Measurements from ENCODE around the gene TMBIM1. TPM values are rescaled to one million over a fixed set of nuclear protein-coding genes. Genes with fewer than 3 reads are reported as not detected.
A peak's percentile ranks its signal among the peaks of the same experiment; 100 is the strongest.
"Not testable (repeated sequence)": the region's sequence is repeated elsewhere in the genome, so short reads cannot be mapped to it uniquely, and the experiment has no call there.

The TMBIM1 gene
- total RNA-seq, 1 donor from 2014 or later: 211 TPM

DNA sequence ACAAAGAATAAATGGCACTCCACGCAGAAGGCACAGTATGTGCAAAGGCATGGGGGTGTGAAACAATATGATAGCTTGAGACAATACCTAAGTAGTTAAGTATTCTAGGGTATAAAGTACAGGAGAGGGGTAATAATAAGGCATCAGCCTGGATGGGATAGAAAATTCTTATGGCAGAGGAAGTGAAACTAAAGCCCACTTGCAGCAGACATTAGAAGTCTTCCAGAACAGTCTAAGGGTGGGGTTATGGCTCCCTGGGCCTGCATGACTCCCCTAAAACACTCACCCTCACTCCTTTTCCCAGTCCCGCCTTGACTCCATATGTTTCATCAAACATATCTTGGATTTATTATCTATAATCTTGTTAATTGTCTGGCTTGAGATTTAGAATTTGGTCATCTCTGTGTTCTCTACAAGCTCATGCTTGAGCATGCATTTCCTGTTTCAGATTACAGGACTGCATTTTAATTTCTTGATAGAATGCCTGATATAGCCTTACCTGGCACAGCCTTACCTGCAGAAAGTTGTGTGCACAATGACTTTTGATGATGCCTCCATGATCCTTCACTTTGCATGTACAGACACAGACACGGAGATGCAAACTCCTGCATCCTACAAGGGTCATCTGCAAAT lies 28.5 kb upstream of the TMBIM1 start:
- ATAC-seq: no peak
- intact Hi-C loops (cut with DNase I): no loop called here

DNA sequence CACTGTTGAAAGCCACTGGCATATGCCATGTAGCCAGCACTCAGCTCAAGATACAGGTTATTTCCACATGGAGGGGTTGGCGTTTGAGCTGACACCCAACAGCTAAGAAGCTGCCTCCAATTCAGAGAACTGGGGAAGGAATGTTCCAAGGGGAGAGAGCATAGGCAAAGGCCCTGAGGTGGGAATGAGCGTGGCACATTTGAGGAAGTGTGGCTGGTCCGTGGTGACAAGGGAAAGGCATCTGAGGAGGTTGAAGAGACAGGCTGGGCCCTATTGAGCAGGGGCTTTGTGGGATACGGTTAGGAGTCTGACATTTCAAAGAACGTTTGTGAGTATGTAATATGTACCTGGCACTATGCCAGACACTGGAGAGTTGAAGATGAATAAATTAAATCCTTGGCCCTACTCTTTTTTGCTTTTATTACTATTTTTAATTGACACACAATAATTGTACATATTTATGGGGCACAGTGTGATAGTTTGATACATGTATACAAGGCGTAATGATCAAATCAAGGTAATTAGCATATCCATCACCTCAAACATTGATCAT lies 27.6 kb upstream of the TMBIM1 start:
- DNase-seq (ENCODE audit: low spot score) (no peak), ATAC-seq (no peak)
- intact Hi-C loops (cut with DNase I): no loop called here

More for the DNA sequence above, 28.5 kb upstream of the TMBIM1 start:
- no peak for DNase-seq (ENCODE audit: low spot score)

DNA sequence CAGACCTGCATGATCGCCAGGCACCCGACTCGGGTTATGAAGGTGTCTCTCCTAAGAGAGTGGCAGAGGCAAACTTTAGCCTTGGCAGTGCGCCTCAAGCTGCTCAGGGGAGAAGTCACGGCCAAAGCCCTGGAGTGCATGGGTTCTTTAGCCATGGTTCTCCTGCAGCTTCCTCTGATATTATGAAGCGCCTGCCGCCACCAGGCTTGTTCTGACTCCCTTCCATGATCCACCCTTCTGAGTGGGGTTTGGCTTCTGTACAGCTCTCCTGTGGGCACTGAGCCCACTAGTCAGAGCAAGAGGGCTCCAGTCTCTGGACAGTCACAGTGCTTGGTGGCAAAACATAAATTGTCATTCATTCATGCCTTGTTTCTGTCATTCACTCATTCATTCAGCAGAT lies 25.9 kb upstream of the TMBIM1 start:
- DNase-seq (ENCODE audit: low spot score): no peak
- intact Hi-C loops (cut with DNase I): no loop called here
- no peak for ATAC-seq

DNA sequence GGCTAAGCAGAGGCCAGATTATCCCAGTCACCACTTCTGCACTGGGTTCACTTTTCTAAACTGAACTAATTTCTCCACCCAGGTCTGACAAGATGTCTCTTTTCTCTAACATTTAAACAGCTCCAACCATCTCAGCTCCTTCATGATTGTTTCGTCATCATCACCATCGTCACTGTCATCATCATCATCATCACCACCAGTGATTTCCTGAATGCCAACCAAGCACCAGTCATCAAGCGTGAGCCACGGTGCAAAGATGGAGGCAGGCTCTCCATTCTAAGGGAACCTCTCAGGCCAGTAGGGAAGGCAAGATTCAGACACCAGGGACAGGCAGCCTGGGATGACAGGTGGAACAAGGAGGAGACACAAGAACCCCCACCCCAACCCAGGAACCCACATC lies 25.5 kb upstream of the TMBIM1 start:
- intact Hi-C loops (cut with DNase I): no loop called here

DNA sequence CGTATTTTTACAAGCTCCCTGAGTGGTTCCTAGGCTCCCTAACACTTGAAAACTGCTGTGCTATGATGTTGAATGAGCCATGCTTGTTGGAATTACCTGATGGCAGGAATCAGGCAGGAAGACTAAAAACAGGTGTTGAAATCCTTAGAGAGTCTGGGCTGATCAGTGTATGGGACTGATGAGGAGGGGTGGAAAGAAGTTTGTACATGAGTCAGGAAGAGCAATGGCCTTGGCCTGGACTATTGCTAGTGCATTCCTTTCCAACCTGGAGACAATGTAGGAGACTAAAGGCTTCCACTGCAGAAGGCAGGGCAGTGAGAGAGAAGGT lies 25.0 kb upstream of the TMBIM1 start:
- DNase-seq (ENCODE audit: low spot score): no peak
- intact Hi-C loops (cut with DNase I): no loop called here
- ATAC-seq: no peak

More for the DNA sequence above, 25.5 kb upstream of the TMBIM1 start:
- DNase-seq (ENCODE audit: low spot score): no peak
- no peak for ATAC-seq

DNA sequence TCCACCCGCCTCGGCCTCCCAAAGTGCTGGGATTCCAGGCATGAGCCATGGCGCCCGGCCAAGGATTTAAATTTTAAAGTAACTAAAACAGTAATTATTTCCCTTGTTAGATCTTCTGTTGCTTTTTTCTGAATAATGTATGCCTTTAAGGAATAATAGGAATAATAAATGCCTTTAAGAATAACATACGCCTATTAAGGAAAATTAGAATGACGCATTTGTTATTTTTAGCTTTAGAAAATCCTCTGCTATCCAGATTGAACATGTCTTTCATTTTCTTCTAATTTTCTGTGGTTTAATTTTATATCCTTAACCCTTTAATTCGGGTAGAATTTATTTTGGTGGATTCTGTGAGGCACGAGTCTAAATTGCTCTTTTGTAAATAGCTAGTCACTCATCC lies 23.1 kb upstream of the TMBIM1 start:
- no peak for ATAC-seq
- DNase-seq (ENCODE audit: low spot score): no peak
- intact Hi-C loops (cut with DNase I): no loop called here

DNA sequence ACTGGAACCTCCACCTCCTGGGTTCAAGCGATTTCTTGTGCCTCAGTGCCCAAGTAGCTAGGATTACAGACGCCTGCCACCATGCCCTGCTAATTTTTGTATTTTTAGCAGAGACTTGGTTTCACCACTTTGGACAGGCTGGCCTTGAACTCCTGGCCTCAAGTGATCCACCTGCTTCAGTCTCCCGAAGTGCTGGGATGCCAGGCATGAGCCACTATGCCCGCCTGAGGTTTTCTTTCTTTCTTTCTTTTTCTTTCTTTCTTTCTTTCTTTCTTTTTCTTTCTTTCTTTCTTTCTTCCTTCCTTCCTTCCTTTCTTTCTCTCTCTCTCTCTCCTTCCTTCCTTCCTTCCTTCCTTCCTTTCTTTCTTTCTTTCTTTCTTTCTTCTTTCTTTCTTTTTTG lies 22.5 kb upstream of the TMBIM1 start:
- ATAC-seq; intact Hi-C loops (cut with DNase I); DNase-seq (ENCODE audit: low spot score): not testable (repeated sequence)

DNA sequence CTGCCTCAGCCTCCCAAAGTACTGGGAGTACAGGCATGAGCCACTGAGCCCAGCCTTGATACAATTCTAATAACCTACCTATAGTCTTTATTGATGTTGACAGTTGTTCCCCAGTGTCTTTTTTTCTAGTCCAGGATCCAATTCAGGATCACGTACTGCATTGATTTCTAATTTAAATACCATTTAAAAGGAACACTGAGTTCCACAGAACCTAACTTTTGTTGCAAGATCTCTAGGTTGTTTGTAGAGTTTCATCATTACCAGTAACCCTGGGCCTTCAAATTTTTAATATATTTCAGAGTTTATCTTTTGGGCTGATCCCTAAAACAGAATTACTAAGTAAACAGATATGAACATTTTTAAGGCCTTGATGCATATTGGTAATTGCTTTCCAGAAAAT lies 21.1 kb upstream of the TMBIM1 start:
- intact Hi-C loops (cut with DNase I): loop anchor here (1.0 kb wide), 1 partner anchor 29 kb away; no protein-coding TSS in a partner anchor
- DNase-seq (ENCODE audit: low spot score): no peak
- ATAC-seq: no peak

DNA sequence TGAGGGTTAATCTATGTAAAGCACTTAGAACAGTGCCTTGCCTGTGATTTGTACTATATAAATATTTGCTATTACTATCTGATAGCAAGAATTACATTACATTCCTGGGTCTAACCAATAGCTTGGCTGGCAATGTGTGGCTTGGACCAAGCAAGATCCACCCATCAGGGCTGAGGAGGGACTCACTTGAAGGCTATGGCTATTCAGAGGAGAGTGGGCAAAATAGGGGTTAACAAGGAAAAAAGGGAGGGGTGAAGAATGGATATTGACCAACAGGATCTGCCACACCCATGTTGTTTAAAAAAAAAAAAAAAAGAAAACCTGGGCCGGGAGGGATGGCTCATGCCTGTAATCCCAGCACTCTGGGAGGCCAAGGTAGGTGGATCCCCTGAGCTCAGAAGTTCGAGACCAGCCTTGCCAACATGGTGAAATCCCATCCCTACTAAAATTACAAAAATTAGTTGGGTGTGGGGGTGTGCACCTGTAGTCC lies 20.0 kb upstream of the TMBIM1 start:
- ATAC-seq: no peak
- DNase-seq (ENCODE audit: low spot score): no peak
- intact Hi-C loops (cut with DNase I): no loop called here

DNA sequence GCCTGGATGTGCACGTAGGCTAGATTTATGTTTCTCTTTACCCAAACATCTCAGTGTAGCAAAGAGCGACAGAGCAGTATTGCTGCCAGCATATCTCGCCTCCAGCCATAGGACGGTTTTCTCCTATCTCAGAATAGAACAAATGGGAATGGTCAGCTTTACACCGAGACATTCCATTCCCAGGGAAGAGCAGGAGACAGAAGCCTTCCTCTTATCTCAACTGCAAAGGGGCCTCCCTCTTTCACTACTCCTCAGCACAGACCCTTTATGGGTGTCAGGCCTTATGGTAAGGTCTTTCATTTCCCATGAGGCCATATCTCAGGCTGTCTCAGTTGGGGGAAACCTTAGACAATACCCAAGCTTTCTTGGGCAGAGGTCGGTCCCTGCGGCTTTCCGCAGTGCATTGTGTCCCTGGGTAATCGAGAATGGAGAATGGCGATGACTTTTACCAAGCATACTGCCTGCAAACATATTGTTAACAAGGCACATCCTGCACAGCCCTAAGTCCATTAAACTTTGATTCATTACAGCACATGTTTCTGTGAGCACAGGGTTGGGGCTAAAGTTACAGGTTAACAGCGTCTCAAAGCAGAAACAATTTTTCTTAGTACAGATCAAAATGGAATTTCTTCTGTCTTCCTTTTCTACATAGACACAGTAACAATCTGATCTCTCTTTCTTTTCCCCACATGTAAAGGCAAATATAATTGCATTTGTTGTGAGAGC lies 19.4 kb upstream of the TMBIM1 start:
- ATAC-seq; intact Hi-C loops (cut with DNase I); DNase-seq (ENCODE audit: low spot score): not testable (repeated sequence)

DNA sequence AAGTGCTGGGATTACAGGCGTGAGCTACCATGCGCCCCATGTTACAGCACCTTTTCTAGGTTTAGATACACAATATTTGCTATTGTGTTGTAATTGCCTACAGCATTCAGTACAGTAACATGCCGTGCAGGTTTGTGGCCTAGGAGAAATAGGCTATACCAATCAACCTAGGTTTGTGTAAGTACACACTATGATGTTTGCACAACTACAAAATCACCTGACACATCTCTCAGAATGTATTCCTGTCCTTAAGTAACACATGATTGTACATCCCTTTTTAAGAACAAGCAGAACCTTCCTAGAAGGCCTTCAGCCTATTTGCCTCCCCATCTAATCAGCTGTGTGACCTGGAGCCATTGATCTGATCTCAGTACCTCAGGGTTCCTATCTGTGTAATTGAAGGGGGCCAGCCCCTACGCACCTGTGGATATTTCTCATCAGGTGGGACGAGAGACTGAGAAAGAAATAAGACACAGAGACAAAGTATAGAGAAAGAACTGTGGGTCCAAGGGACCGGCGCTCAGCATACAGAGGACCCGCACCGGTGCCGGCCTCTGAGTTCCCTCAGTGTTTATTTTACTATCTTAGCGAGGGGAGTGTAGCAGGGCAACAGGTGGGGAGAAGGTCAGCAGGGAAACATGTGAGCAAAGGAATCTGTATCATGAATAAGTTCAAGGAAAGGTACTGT lies 18.7 kb upstream of the TMBIM1 start:
- no peak for ATAC-seq
- intact Hi-C loops (cut with DNase I): no loop called here
- DNase-seq (ENCODE audit: low spot score): no peak

DNA sequence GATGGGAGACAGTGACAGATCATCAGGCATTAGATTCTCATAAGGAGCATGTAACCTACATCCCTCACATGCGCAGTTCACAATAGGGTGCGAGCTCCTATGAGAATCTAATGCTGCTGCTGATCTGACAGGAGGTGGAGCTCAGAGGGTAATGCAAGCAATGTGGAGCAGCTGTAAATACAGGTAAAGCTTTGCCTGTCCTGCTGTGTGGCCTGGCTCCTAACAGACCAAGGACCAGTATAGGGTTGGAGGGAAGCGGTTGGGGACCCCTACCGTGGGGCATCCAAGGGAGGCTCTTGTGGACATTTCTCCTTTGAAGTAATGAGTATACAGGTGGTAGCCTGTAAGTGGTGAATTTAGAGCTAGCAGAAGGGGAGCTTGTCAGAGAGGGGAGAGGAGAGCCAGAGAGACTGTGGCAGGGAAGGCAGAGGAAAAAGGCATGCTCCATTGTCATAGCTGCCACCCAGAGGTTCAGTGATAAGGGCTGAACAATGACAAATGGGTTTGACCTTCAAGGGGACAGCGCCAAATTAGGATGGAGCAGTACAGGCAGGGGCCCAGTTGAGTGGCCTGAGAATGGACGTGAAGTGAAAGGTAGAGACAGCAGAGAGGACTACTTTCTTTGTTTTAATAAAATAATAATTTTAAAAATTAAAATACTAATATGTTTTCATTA lies 15.2 kb upstream of the TMBIM1 start:
- intact Hi-C loops (cut with DNase I): loop anchor here (5.0 to 10.0 kb wide), 2 partner anchors 85 to 157 kb away; no protein-coding TSS in a partner anchor
- DNase-seq (ENCODE audit: low spot score) (no peak), ATAC-seq (no peak)

DNA sequence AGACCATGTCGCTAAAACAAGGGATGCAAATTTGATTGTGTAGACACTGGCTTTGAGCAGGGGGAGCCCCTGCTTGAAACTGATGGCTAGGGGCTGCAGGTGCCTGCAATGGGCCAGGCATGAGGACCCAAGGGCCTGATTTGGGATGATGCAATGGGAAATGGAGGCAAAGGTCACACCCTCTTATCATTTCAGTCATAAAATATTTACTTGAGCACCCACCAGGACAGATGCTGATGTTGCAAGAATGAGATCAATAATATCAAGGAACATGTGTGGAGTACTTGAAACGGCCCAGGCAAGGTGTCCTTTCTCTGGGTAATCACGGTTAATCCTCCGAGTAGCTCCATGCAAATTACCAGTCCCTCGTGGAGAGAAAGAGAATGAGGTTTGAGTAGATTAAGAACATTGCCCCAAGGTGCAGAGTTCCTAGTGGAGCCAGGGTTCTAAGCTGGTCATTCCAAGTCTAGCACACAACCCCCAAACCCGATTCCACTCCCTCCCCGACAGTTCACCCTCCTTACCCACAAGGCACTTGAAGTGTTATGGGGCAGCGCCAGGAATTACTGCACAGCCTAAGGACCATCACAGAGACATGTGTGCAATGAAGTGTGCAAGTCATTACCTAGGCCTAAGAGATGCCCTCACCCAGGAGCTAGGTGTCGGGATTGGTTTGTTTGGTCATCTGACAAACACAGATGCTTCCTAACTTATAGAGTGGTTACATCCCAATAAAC lies 14.0 kb upstream of the TMBIM1 start:
- intact Hi-C loops (cut with DNase I): loop anchor here (5.0 to 10.0 kb wide), 2 partner anchors 86 to 158 kb away; no protein-coding TSS in a partner anchor
- DNase-seq (ENCODE audit: low spot score) (no peak), ATAC-seq (no peak)

DNA sequence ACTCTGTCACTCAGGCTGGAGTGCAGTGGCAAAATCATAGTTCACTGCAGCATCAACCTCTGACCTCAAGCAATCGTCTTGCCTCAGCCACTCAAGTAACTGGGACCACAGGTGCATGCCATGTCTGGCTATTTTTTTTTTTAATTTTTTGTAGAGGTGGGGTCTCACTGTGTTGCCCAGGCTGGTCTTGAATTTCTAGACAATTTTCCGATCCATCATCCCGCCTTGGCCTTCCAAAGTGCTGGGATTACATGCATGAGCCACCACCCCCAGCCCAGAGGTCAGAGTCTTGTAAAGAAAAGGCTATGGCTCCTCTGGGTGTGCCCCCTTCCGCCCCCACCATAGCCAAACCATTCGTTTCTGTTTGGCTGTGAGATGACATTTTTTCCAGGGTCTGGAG lies 13.1 kb upstream of the TMBIM1 start:
- DNase-seq (ENCODE audit: low spot score) (no peak), ATAC-seq (no peak)
- intact Hi-C loops (cut with DNase I): loop anchor here (5.0 to 10.0 kb wide), 2 partner anchors 87 to 159 kb away; no protein-coding TSS in a partner anchor

DNA sequence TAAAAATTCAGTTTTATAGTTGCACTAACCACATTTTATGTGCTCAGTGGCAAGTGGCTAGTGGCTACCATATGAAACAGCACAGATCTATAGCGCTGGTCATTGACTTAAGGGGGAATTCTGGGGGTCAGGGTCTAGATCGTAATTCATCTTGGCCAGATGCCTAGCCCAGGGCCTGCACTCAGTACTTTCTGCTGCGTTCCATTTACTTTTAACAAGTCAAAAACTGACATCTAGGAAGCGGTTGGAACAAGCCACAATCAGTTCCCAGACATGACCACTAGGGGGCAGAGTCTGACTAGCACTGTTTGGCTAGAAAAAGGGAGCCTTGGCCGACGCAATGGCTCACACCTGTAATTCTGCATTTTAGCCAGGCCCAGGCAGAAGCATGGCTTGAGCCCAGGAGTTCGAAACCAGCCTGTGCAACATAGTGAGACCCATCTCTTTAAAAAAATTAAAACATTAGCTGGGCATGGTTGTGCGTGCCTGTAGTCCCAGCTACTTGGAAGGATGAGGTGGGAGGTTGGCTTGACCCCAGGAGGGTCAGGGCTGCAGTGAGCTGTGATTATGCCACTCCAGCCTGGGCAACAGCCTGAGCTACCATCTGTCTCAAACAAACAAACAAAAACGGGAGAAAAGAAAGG lies 9.0 kb upstream of the TMBIM1 start:
- intact Hi-C loops (cut with DNase I): loop anchor here (10.0 kb wide), 1 partner anchor 164 kb away; no protein-coding TSS in a partner anchor
- DNase-seq (ENCODE audit: low spot score) (peak; percentile 92), ATAC-seq (peak; percentile 83)

DNA sequence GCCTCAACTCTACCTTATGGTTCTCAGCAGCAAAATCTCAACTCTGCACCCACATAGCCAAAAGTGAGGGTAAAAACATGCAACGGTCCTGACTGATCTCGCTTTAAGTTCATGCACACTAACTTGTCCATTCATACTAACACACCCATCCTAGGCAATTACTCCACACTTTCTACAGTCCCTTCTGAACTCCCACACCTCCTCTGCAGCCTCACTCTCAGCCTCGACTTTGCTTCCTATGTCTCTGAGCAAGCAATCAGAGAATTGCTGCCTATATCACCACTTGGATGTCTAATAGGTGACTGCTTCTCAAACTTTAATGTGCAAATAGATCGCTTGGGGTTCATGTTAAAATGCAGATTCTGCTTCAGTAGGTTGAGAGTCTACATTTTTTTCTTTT lies 7.8 kb upstream of the TMBIM1 start:
- DNase-seq (ENCODE audit: low spot score) (no peak), ATAC-seq (no peak)
- intact Hi-C loops (cut with DNase I): loop anchor here (10.0 kb wide), 1 partner anchor 165 kb away; no protein-coding TSS in a partner anchor

DNA sequence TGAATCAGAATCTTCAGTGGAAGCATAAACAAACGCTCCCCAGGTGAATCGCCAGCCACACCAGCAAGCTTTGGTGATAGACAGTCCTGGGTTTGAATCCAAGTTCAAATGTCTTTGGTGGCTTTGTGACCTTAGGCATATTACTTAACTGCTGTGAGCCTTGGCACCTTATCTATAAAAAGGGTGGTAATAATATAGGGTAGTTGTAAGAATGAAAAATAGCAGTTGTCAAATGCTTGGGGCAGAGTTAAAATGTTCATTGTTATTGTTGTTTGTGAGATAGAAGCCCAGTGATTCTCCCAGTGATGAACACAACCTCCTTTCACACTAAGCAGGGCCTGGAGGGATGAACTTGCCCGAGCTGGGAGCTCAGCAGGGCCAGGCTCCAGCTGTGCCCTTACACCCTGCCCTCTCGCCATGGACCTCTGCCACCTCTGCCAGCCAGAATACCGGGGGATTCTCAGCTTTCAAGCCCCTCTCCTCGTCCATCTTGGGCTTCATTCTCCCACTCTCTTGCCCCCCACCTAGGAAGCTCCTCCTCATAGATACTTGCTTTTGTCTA lies 6.1 kb upstream of the TMBIM1 start:
- intact Hi-C loops (cut with DNase I): no loop called here
- ATAC-seq (no peak), DNase-seq (ENCODE audit: low spot score) (no peak)

DNA sequence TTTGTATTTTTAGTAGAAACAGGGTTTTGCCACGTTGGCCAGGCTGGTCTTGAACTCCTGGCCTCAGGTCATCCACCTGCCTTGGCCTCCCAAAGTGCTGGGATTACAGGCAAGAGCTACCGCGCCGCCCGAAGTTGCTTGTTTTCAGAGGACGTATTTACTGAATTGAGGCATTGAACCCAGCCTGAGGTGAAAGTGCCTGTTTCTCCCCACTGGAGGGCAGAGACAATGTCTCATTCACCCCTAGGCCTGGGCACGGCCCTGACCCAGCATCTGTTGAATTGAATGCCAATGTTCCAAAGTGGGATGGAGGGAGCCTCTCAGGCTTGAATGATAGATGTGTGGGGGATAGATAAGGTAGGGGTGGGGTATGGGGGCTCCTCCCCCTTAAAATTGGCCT lies 4.5 kb upstream of the TMBIM1 start:
- DNase-seq (ENCODE audit: low spot score) (no peak), ATAC-seq (no peak)
- intact Hi-C loops (cut with DNase I): no loop called here

All from sciatic nerve (tissue), 2 donors.